PFSK-1 (cell line): Measurements from ENCODE around the gene ITGB6.
A peak's percentile ranks its signal among the peaks of the same experiment; 100 is the strongest.

ENCODE experiments used
- FOXP2 ChIP-seq: optimal IDR thresholded peaks from 2 replicates; pipeline ENCODE3; 2011; ENCODE audit warnings: borderline replicate concordance, control low read depth, inconsistent platforms; ENCODE audit not compliant: insufficient read depth; ENCODE audit errors: extremely low read length, extremely low read depth
- POLR2AphosphoS5 ChIP-seq: IDR thresholded peaks from 2 replicates; pipeline ENCODE4 v1.6.1; 2012; ENCODE audit warnings: low read depth, mild to moderate bottlenecking, control low read depth, low read length, moderate library complexity
- SIN3A ChIP-seq: IDR thresholded peaks from 2 replicates; pipeline ENCODE4 v1.6.1; 2012; ENCODE audit warnings: mild to moderate bottlenecking, low read length, moderate library complexity, borderline replicate concordance; ENCODE audit not compliant: insufficient read depth
- TAF1 ChIP-seq: IDR thresholded peaks from 2 replicates; pipeline ENCODE4 v1.6.1; 2012; ENCODE audit warnings: low read length, control low read depth, borderline replicate concordance; ENCODE audit not compliant: insufficient read depth
- TF ChIP-seq, protein P1 (sequence below), 2 experiments: IDR thresholded peaks; 2 replicates each; pipeline versions ENCODE4 v1.6.1 to v1.8.0; 2011 to 2012; ENCODE audit warnings: low read depth in 2 of 2, low read length in 2 of 2, control low read depth in 1 of 2, inconsistent platforms in 1 of 2, mild to moderate bottlenecking in 1 of 2, moderate library complexity in 1 of 2; ENCODE audit not compliant: insufficient read depth in 1 of 2

ITGB6 gene

DNA sequence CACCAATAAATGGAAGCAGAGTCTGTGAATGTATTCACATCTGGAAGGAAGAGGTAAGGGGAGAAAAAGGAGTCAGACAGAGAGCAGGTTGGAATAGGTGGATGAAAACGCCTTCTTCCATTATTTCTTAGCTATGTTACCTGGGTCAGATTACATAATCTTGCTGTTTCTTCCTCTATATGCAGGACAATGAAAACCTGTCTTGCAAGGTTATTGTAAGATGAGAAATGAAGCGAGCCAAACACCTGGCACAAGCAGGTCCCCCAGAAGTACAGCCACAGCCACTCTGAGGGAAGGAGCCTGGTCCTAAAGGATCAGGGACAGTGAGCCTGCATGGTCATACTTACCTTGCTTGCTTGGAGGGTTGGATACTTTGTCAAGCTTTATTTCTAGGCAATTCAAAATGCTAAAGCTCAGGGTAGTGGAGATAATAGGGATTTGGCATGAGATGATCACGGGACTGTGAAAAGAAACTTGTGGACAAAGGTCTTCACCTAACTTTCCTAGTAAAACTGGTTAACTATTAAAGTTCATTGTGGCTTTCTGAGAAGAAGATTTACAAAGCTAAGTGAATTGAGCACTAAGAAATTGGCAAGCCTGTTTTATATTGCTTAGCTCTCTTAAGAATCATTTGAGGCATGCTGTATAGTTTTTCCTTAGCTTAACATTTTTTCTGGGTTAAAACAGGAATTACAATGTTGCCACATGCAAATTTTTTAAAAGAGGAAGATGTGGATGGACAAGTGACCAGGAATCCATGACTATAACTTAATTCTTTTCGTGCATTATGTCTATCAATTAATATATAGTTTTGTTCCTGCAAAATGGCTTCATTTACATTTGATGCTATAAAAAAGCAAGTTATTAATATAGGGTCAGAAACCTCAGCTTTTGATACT is 121.9 kb downstream of the ITGB6 start:
- TF ChIP-seq TAF1 (no peak), SIN3A (no peak), POLR2AphosphoS5 (no peak), FOXP2 (no peak)
- TF ChIP-seq, protein P1, sequence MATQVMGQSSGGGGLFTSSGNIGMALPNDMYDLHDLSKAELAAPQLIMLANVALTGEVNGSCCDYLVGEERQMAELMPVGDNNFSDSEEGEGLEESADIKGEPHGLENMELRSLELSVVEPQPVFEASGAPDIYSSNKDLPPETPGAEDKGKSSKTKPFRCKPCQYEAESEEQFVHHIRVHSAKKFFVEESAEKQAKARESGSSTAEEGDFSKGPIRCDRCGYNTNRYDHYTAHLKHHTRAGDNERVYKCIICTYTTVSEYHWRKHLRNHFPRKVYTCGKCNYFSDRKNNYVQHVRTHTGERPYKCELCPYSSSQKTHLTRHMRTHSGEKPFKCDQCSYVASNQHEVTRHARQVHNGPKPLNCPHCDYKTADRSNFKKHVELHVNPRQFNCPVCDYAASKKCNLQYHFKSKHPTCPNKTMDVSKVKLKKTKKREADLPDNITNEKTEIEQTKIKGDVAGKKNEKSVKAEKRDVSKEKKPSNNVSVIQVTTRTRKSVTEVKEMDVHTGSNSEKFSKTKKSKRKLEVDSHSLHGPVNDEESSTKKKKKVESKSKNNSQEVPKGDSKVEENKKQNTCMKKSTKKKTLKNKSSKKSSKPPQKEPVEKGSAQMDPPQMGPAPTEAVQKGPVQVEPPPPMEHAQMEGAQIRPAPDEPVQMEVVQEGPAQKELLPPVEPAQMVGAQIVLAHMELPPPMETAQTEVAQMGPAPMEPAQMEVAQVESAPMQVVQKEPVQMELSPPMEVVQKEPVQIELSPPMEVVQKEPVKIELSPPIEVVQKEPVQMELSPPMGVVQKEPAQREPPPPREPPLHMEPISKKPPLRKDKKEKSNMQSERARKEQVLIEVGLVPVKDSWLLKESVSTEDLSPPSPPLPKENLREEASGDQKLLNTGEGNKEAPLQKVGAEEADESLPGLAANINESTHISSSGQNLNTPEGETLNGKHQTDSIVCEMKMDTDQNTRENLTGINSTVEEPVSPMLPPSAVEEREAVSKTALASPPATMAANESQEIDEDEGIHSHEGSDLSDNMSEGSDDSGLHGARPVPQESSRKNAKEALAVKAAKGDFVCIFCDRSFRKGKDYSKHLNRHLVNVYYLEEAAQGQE (IDR thresholded peaks at IDR 0.05; ENCODE audit: insufficient read depth in 1 of 2, low read depth in 2 of 2, low read length in 2 of 2), result no peak

DNA sequence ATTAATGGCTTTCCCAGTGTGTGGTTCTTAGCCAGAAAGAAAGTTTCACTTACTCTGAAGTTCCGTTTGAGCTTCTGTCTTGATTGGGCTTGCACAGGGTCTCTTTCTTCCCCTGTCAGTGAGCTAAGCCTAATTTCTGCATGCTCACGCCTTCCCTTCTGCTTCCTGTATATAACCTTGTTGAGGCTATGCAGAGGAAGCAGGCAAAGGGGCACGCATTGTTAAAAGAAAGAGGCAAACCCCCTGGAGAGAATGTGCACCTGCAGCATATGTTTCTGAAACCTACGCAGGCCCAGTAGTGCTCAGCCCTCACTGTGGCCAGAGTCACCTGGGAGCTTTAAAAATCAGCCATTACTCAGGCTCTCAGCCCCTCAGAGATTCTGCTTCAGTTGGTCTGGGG is 123.2 kb downstream of the ITGB6 start:
- TF ChIP-seq TAF1, result no peak
- no peak for TF ChIP-seq POLR2AphosphoS5
- TF ChIP-seq FOXP2, result no peak
- TF ChIP-seq, protein P1 (IDR thresholded peaks at IDR 0.05; ENCODE audit: insufficient read depth in 1 of 2, low read depth in 2 of 2, low read length in 2 of 2), result no peak
- TF ChIP-seq SIN3A, result no peak

DNA sequence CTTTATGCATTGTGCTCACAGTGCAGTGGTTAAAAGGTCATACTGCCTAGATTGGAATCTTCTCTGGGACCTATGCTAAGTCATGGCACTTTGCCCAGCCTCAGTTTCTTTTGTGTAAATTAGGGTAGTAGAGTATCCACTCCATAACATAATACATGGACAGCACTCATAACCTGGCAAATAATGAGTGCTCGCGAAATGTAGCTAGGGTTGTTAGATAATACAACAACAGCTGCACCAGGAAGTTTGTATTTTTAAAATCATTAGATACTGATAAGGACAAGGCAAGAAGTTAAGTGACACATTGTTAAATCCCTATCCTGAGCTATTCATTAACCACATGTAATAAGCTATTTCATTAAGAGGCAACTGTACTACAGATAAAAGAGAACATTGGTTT is 123.8 kb downstream of the ITGB6 start:
- TF ChIP-seq POLR2AphosphoS5 (no peak), TAF1 (no peak), SIN3A (no peak), FOXP2 (no peak)
- TF ChIP-seq, protein P1 (IDR thresholded peaks at IDR 0.05; ENCODE audit: insufficient read depth in 1 of 2, low read depth in 2 of 2, low read length in 2 of 2), result no peak

DNA sequence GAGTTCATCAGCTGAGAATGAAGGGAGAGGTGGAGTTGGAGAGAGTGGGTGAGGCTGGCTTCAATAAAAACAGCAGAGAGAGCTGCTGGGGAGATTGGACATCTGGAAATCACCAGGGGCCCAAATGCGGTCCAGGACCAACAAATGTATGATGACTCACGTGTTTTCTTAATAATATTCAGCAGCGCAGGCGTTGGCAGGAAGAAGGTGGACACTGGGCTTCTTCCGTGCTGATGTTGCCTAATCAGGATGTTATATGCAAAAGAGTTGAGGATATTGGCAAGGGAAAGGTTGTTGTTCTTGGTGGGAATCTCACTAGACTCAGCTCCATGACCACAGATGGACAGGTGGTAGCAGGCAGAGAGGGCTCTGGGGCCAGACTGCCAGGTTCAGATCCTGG is 124.9 kb downstream of the ITGB6 start:
- no peak for TF ChIP-seq POLR2AphosphoS5
- TF ChIP-seq, protein P1 (IDR thresholded peaks at IDR 0.05; ENCODE audit: insufficient read depth in 1 of 2, low read depth in 2 of 2, low read length in 2 of 2), result peak in 1 of 2 experiments; percentile 71; a peak in 1 of 4 replicates
- peak; percentile 2; the same call in 1 of the 2 replicates for TF ChIP-seq TAF1
- peak; percentile 47 for TF ChIP-seq FOXP2
